Spleen (tissue), 11 donors: Measurements from ENCODE around the gene IL12RB2. TPM values are rescaled to one million over a fixed set of nuclear protein-coding genes. Genes with fewer than 3 reads are reported as not detected.

Experiments
- DNase-seq: peaks from one replicate; pipeline ENCODE4 v3.0.0-alpha.2; 2020
- H3K27ac ChIP-seq, 8 donors: fragments of 200-600 bp; sonication (generic) in 7 of 8; 1 replicate in 4 of 8; 2 replicates in 4 of 8; pipeline versions ENCODE4 v1.5.0 to v1.8.0; 2016 to 2021; ENCODE audit warnings: inconsistent platforms in 4 of 8, mild to moderate bottlenecking in 4 of 8, moderate library complexity in 1 of 8
- H3K27me3 ChIP-seq, 7 donors: fragments of 200-600 bp; sonication (generic) in 6 of 7; replicated peaks in 1 of 7; 1 replicate in 4 of 7; 2 replicates in 3 of 7; pipeline versions ENCODE4 v1.5.0 to v1.8.0; 2016 to 2021; ENCODE audit warnings: inconsistent platforms in 3 of 7, mild to moderate bottlenecking in 1 of 7
- H3K36me3 ChIP-seq, 6 donors: fragments of 200-600 bp; sonication (generic) in 5 of 6; 1 replicate in 4 of 6; 2 replicates in 2 of 6; pipeline versions ENCODE4 v1.5.0 to v1.8.0; 2016 to 2021; ENCODE audit warnings: inconsistent platforms in 2 of 6
- H3K4me1 ChIP-seq, 6 donors: fragments of 200-600 bp; sonication (generic) in 5 of 6; 1 replicate in 3 of 6; 2 replicates in 3 of 6; pipeline versions ENCODE4 v1.5.0 to v1.8.0; 2016 to 2021; ENCODE audit warnings: inconsistent platforms in 3 of 6
- H3K4me3 ChIP-seq, 8 donors: fragments of 200-600 bp; sonication (generic) in 7 of 8; 1 replicate in 4 of 8; 2 replicates in 4 of 8; pipeline versions ENCODE4 v1.5.0 to v1.8.0; 2016 to 2021; ENCODE audit warnings: inconsistent platforms in 4 of 8, mild to moderate bottlenecking in 4 of 8, moderate library complexity in 2 of 8
- H3K9me3 ChIP-seq, 8 donors: fragments of 200-600 bp; sonication (generic) in 7 of 8; 1 replicate in 4 of 8; 2 replicates in 4 of 8; pipeline versions ENCODE4 v1.5.0 to v1.8.0; 2016 to 2021; ENCODE audit warnings: inconsistent platforms in 4 of 8
- CTCF ChIP-seq, 11 experiments: fragments of 200-600 bp in 7 of 11; fragments of 450-650 bp in 4 of 11; sonication (generic) in 4 of 11; IDR thresholded peaks in 8 of 11; conservative IDR thresholded peaks in 3 of 11; 1 replicate in 7 of 11; 2 replicates in 4 of 11; pipeline versions ENCODE4 v1.4.0 to v1.8.0; 2016 to 2021; ENCODE audit warnings: antibody characterized with exemption in 11 of 11, inconsistent platforms in 4 of 11, mild to moderate bottlenecking in 1 of 11
- POLR2A ChIP-seq, 3 donors: fragments of 450-650 bp; IDR thresholded peaks; one replicate each; pipeline ENCODE4 v1.5.1; 2017; ENCODE audit warnings: antibody characterized with exemption in 3 of 3, mild to moderate bottlenecking in 1 of 3
- POLR2AphosphoS5 ChIP-seq, 3 donors: sonication (generic); formaldehyde crosslinking; IDR thresholded peaks; one replicate each; pipeline ENCODE4 v1.5.1; 2017; ENCODE audit warnings: antibody characterized with exemption in 3 of 3
- WGBS, 5 donors: extraction: QIAGEN DNeasy Blood & Tissue Kit in 3 of 5; methylation state at CpG; one replicate each; pipeline versions ENCODE4 v1.1.5 to v1.1.7; 2013 to 2018; 5-methylcytosine and 5-hydroxymethylcytosine counted together
- intact Hi-C: fragments of 100-400 bp; cut with DNase I; formaldehyde crosslinking; loops from one replicate; pipeline ENCODE4 v1.15.0; 2023; ENCODE audit warnings: low total_unique reads
- polyA plus RNA-seq, 3 donors: library from polyadenylated mRNA; stranded (reverse); fragments of 200-250 nt; gene quantifications; one replicate each; pipeline ENCODE4 v1.2.1, GENCODE V29; 2013
- total RNA-seq, 7 donors: library from RNA; depleted of rRNA in 3 of 7; stranded (reverse); fragments of >200 nt in 3 of 7; fragmentation: NEBNext Ultra II Directional in 4 of 7; extraction: Animal tissue kit (Norgen Biotek cat#: 25700) in 4 of 7; gene quantifications; one replicate each; pipeline versions ENCODE4 v1.1.0 to v1.2.1, GENCODE V29; 2016 to 2021
- donor health status: healthy with polysubstance abuse.
- donor health status: DM: no; HTN: no; CAD: no; lungs with moderate emphysema.
- donor health status: DM: no; HTN: no; CAD: no.
- donor health status: Bipolar disorder and iron deficiency.
- donor health status: healthy.
- donor health status: DM: no; HTN: no; CAD: no.
- donor health status: DM: yes; HTN: yes; CAD: no.

IL12RB2 gene
- total and polyA plus RNA-seq, 10 donors, result 0.17 to 6.0 (median 1.9) TPM

GRCh38 chr1:67327864-67328466 is 20.3 kb downstream of the IL12RB2 start:
- intact Hi-C loops, result no loop called here
- no peak for TF ChIP-seq CTCF (IDR thresholded peaks at IDR 0.05 in 8 of 11, conservative IDR thresholded peaks at IDR 0.05 in 3 of 11)
- no peak for TF ChIP-seq POLR2A (IDR thresholded peaks at IDR 0.05)
- TF ChIP-seq POLR2AphosphoS5 (IDR thresholded peaks at IDR 0.05), result no peak
- no peak overlapping the region for H3K27ac ChIP-seq
- H3K27me3 ChIP-seq, result no peaks in the 10 kb centered on the region
- H3K4me3 ChIP-seq, result no peak overlapping the region
- no peaks in the 10 kb centered on the region for H3K4me1 ChIP-seq
- WGBS, 5 donors, result 79 to 93% (median 86%) methylated on average over 3 of the region's 3 CpGs
- no peaks in the 10 kb centered on the region for H3K36me3 ChIP-seq
- DNase-seq, result no peak
- no peaks in the 10 kb centered on the region for H3K9me3 ChIP-seq

- no peak for TF ChIP-seq CTCF (IDR thresholded peaks at IDR 0.05 in 8 of 11, conservative IDR thresholded peaks at IDR 0.05 in 3 of 11)
- TF ChIP-seq POLR2AphosphoS5 (IDR thresholded peaks at IDR 0.05), result no peak
- no peak for TF ChIP-seq POLR2A (IDR thresholded peaks at IDR 0.05)
- H3K36me3 ChIP-seq, result no peaks in the 10 kb centered on the region
Observed at GRCh38 chr1:67332653-67333529, 25.2 kb downstream of the IL12RB2 start.

GRCh38 chr1:67333603-67334002 is 25.9 kb downstream of the IL12RB2 start:
- WGBS, 5 donors, result 84 to 93% (median 89%) methylated on average over 3 of the region's 3 CpGs
- Histone ChIP-seq H3K4me1 (peaks cover 0 to 42% (median 8%) of the 10 kb centered on the region in 6 donors), H3K9me3 (no peaks in the 10 kb centered on the region), H3K27me3 (no peaks in the 10 kb centered on the region), H3K4me3 (no peak overlapping the region), H3K27ac (peak overlapping the region in 3 of 8 donors; percentile 37 to 60 (median 51)), H3K36me3 (no peaks in the 10 kb centered on the region)
- intact Hi-C loops, result no loop called here
- no peak for TF ChIP-seq CTCF (IDR thresholded peaks at IDR 0.05 in 8 of 11, conservative IDR thresholded peaks at IDR 0.05 in 3 of 11)
- no peak for TF ChIP-seq POLR2AphosphoS5 (IDR thresholded peaks at IDR 0.05)
- TF ChIP-seq POLR2A (IDR thresholded peaks at IDR 0.05), result no peak
- DNase-seq, result no peak

More at GRCh38 chr1:67332653-67333529, 25.2 kb downstream of the IL12RB2 start:
- no peak overlapping the region for H3K4me3 ChIP-seq
- H3K4me1 ChIP-seq, result peaks cover 0 to 36% (median 6%) of the 10 kb centered on the region in 6 donors
- H3K9me3 ChIP-seq, result no peaks in the 10 kb centered on the region
- intact Hi-C loops, result no loop called here
- 44 to 57% (median 54%) methylated on average over 4 of the region's 4 CpGs for WGBS, 5 donors
- H3K27me3 ChIP-seq, result no peaks in the 10 kb centered on the region
- DNase-seq, result no peak
- H3K27ac ChIP-seq, result peak overlapping the region in 3 of 8 donors; percentile 37 to 60 (median 51)

GRCh38 chr1:67335411-67335810 is 27.7 kb downstream of the IL12RB2 start:
- Histone ChIP-seq H3K36me3 (no peaks in the 10 kb centered on the region), H3K27me3 (no peaks in the 10 kb centered on the region), H3K4me3 (no peak overlapping the region), H3K4me1 (peaks cover 5 to 60% (median 23%) of the 10 kb centered on the region in 6 donors), H3K27ac (no peak overlapping the region), H3K9me3 (no peaks in the 10 kb centered on the region)
- intact Hi-C loops, result no loop called here
- WGBS, 5 donors, result 44 to 66% (median 61%) methylated on average over 1 of the region's 1 CpG
- TF ChIP-seq CTCF (IDR thresholded peaks at IDR 0.05 in 8 of 11, conservative IDR thresholded peaks at IDR 0.05 in 3 of 11) (no peak), POLR2AphosphoS5 (IDR thresholded peaks at IDR 0.05) (no peak), POLR2A (IDR thresholded peaks at IDR 0.05) (no peak)
- no peak for DNase-seq
